SHP77 treated with DMSO at 0.1 percent for 48 hours (cell line): ENCODE data around the gene SEPTIN5.
"Not testable (repeated sequence)": the region's sequence is repeated elsewhere in the genome, so short reads cannot be mapped to it uniquely, and the experiment has no call there.

Source experiments
- DNase-seq: peaks from one replicate; lab custom pipeline; 2025; lab: John Stamatoyannopoulos, UW

SEPTIN5 gene

GRCh38 chr22:19714312-19715187 lies at the start of gene SEPTIN5:
Gene SEPTIN5 (plus strand): TSS chr22:19714503. CDS start chr22:19714589, 86 bp downstream.
- DNase-seq, result no peak

- no peak for DNase-seq
Observed at GRCh38 chr22:19664951-19665783, 49.1 kb upstream of the SEPTIN5 start.

- DNase-seq, result no peak
Observed at GRCh38 chr22:19665784-19666672, 48.3 kb upstream of the SEPTIN5 start.

GRCh38 chr22:19666673-19667593 lies 47.4 kb upstream of the SEPTIN5 start:
- DNase-seq, result no peak

- DNase-seq, result no peak
Observed at GRCh38 chr22:19667872-19668740, 46.2 kb upstream of the SEPTIN5 start.

GRCh38 chr22:19668748-19669147 lies 45.6 kb upstream of the SEPTIN5 start:
- no peak for DNase-seq

- no peak for DNase-seq
Observed at GRCh38 chr22:19669570-19669969, 44.7 kb upstream of the SEPTIN5 start.

- no peak for DNase-seq
Observed at GRCh38 chr22:19671316-19671715, 43.0 kb upstream of the SEPTIN5 start.

- no peak for DNase-seq
Observed at GRCh38 chr22:19672054-19672776, 42.1 kb upstream of the SEPTIN5 start.

- DNase-seq, result no peak
Observed at GRCh38 chr22:19673660-19674059, 40.6 kb upstream of the SEPTIN5 start.

GRCh38 chr22:19674129-19674928 lies 40.0 kb upstream of the SEPTIN5 start:
- no peak for DNase-seq

- DNase-seq, result no peak
Observed at GRCh38 chr22:19674929-19675253, 39.4 kb upstream of the SEPTIN5 start.

GRCh38 chr22:19675428-19675827 lies 38.9 kb upstream of the SEPTIN5 start:
- DNase-seq, result no peak

- DNase-seq, result not testable (repeated sequence)
Observed at GRCh38 chr22:19676437-19676836, 37.9 kb upstream of the SEPTIN5 start.

- DNase-seq, result no peak
Observed at GRCh38 chr22:19678949-19679521, 35.3 kb upstream of the SEPTIN5 start.

- DNase-seq, result no peak
Observed at GRCh38 chr22:19679522-19680101, 34.7 kb upstream of the SEPTIN5 start.

GRCh38 chr22:19680287-19680881 lies 33.9 kb upstream of the SEPTIN5 start:
- DNase-seq, result no peak
